ENCODE results near the gene ATL2. TPM values are rescaled to one million over a fixed set of nuclear protein-coding genes. Genes with fewer than 3 reads are reported as not detected.
"Not testable (repeated sequence)": the region's sequence is repeated elsewhere in the genome, so short reads cannot be mapped to it uniquely, and the experiment has no call there.

Gene ATL2
- total RNA-seq, 4 donors from 2014 or later, result 206 to 329 (median 253) TPM

- WGBS, 2 donors (ENCODE audit: low coverage in 1 of 2), result 62 to 93% methylated on average over 5 to 6 of the region's 6 CpGs
- Histone ChIP-seq H3K9me3 (no peaks in the 10 kb centered on the region), H3K36me3 (peaks cover 0 to 65% of the 10 kb centered on the region in 2 donors), H3K27ac (no peak overlapping the region), H3K27me3 (no peaks in the 10 kb centered on the region), H3K4me3 (no peak overlapping the region), H3K4me1 (peaks cover 0 to 30% (median 0%) of the 10 kb centered on the region in 3 donors)
- TF ChIP-seq EP300 (IDR thresholded peaks at IDR 0.05), result no peak
- TF ChIP-seq POLR2AphosphoS5 (IDR thresholded peaks at IDR 0.05), result no peak
- TF ChIP-seq POLR2A (IDR thresholded peaks at IDR 0.05), result no peak
- no peak for TF ChIP-seq CTCF (IDR thresholded peaks at IDR 0.05)
- no peak for ATAC-seq
Measured at GRCh38 chr2:38336621-38337020, 40.5 kb downstream of the ATL2 start.

GRCh38 chr2:38330754-38331153 is 46.3 kb downstream of the ATL2 start:
- Histone ChIP-seq H3K27me3 (no peaks in the 10 kb centered on the region), H3K9me3 (peaks cover 0 to 7% (median 0%) of the 10 kb centered on the region in 3 donors), H3K4me3 (no peak overlapping the region), H3K27ac (no peak overlapping the region), H3K36me3 (peaks cover 0 to 38% of the 10 kb centered on the region in 2 donors), H3K4me1 (peaks cover 0 to 54% (median 0%) of the 10 kb centered on the region in 3 donors)
- WGBS, 2 donors (ENCODE audit: low coverage in 1 of 2), result 91 to 100% methylated on average over 6 to 7 of the region's 7 CpGs
- TF ChIP-seq POLR2AphosphoS5 (IDR thresholded peaks at IDR 0.05) (no peak), EP300 (IDR thresholded peaks at IDR 0.05) (no peak), CTCF (IDR thresholded peaks at IDR 0.05) (no peak), POLR2A (IDR thresholded peaks at IDR 0.05) (no peak)
- ATAC-seq, result no peak

- Histone ChIP-seq H3K4me1 (peaks cover 0 to 56% (median 6%) of the 10 kb centered on the region in 3 donors), H3K9me3 (peaks cover 0 to 7% (median 0%) of the 10 kb centered on the region in 3 donors), H3K27me3 (no peaks in the 10 kb centered on the region), H3K27ac (no peak overlapping the region), H3K36me3 (peaks cover 0 to 23% of the 10 kb centered on the region in 2 donors), H3K4me3 (no peak overlapping the region)
- no peak for TF ChIP-seq POLR2AphosphoS5 (IDR thresholded peaks at IDR 0.05)
- no peak for TF ChIP-seq EP300 (IDR thresholded peaks at IDR 0.05)
- no peak for TF ChIP-seq POLR2A (IDR thresholded peaks at IDR 0.05)
- TF ChIP-seq CTCF (IDR thresholded peaks at IDR 0.05), result no peak
- WGBS, 2 donors (ENCODE audit: low coverage in 1 of 2), result 91 to 100% methylated on average over 3 to 9 of the region's 9 CpGs
- ATAC-seq, result no peak
Measured at GRCh38 chr2:38327580-38327979, 49.5 kb downstream of the ATL2 start.

GRCh38 chr2:38323623-38324022 is 53.5 kb downstream of the ATL2 start:
- peak; percentile 68 for ATAC-seq
- WGBS, 2 donors (ENCODE audit: low coverage in 1 of 2), result 34 to 35% methylated on average over 4 to 6 of the region's 6 CpGs
- Histone ChIP-seq H3K4me1 (peaks cover 0 to 95% (median 9%) of the 10 kb centered on the region in 3 donors), H3K9me3 (no peaks in the 10 kb centered on the region), H3K27ac (peak overlapping the region in 3 of 4 donors; percentile 29 to 57 (median 49)), H3K36me3 (peaks cover 0 to 5% of the 10 kb centered on the region in 2 donors), H3K4me3 (no peak overlapping the region), H3K27me3 (no peaks in the 10 kb centered on the region)
- TF ChIP-seq CTCF (IDR thresholded peaks at IDR 0.05) (no peak), POLR2AphosphoS5 (IDR thresholded peaks at IDR 0.05) (peak; percentile 45), EP300 (IDR thresholded peaks at IDR 0.05) (no peak), POLR2A (IDR thresholded peaks at IDR 0.05) (no peak)

GRCh38 chr2:38322224-38322914 is 54.7 kb downstream of the ATL2 start:
- H3K36me3 ChIP-seq, result peaks cover 0 to 17% of the 10 kb centered on the region in 2 donors
- H3K27ac ChIP-seq, result peak overlapping the region in 1 of 4 donors; percentile 49
- H3K9me3 ChIP-seq, result no peaks in the 10 kb centered on the region
- no peaks in the 10 kb centered on the region for H3K27me3 ChIP-seq
- no peak overlapping the region for H3K4me3 ChIP-seq
- H3K4me1 ChIP-seq, result peaks cover 0 to 98% (median 10%) of the 10 kb centered on the region in 3 donors
- no peak for ATAC-seq
- no peak for TF ChIP-seq EP300 (IDR thresholded peaks at IDR 0.05)
- no peak for TF ChIP-seq CTCF (IDR thresholded peaks at IDR 0.05)
- no peak for TF ChIP-seq POLR2AphosphoS5 (IDR thresholded peaks at IDR 0.05)
- no peak for TF ChIP-seq POLR2A (IDR thresholded peaks at IDR 0.05)

GRCh38 chr2:38319240-38319639 is 57.8 kb downstream of the ATL2 start:
- H3K27me3 ChIP-seq, H3K9me3 ChIP-seq, H3K4me3 ChIP-seq, ATAC-seq: not testable (repeated sequence)
- Histone ChIP-seq H3K27ac (peak overlapping the region in 3 of 4 donors; percentile 22 to 61 (median 55)), H3K36me3 (peaks cover 4 to 38% of the 10 kb centered on the region in 2 donors), H3K4me1 (peaks cover 6 to 90% (median 12%) of the 10 kb centered on the region in 3 donors)
- 28% methylated on average over 2 of the region's 5 CpGs; no CpG with 5 or more reads in 1 of the 2 donors for WGBS, 2 donors (ENCODE audit: low coverage in 1 of 2)

All from gastroesophageal sphincter (tissue), 4 donors.